Esophagus muscularis mucosa (tissue), 4 donors: ENCODE measurements around the gene IPO11. TPM values are rescaled to one million over a fixed set of nuclear protein-coding genes. Genes with fewer than 3 reads are reported as not detected.
"Not testable (repeated sequence)": the region's sequence is repeated elsewhere in the genome, so short reads cannot be mapped to it uniquely, and the experiment has no call there.

Source experiments
- DNase-seq: peaks from one replicate; pipeline ENCODE4 v3.0.0-alpha.2; 2017; ENCODE audit errors: extremely low spot score
- H3K27ac ChIP-seq, 4 donors: fragments of 200-600 bp; sonication (generic); replicated peaks in 1 of 4; 1 replicate in 3 of 4; 2 replicates in 1 of 4; pipeline ENCODE4 v1.5.1; 2016 to 2019; ENCODE audit warnings: mild to moderate bottlenecking in 1 of 4
- H3K27me3 ChIP-seq, 4 donors: fragments of 200-600 bp; sonication (generic); one replicate each; pipeline versions ENCODE4 v1.5.1 to v1.6.0; 2016 to 2019
- H3K36me3 ChIP-seq, 4 donors: fragments of 200-600 bp; sonication (generic); one replicate each; pipeline ENCODE4 v1.5.1; 2016 to 2019
- H3K4me1 ChIP-seq, 4 donors: fragments of 200-600 bp; sonication (generic); one replicate each; pipeline ENCODE4 v1.5.1; 2016 to 2019
- H3K4me3 ChIP-seq, 4 donors: fragments of 200-600 bp; sonication (generic); 1 replicate in 2 of 4; 2 replicates in 2 of 4; pipeline ENCODE4 v1.5.1; 2016 to 2019; ENCODE audit warnings: mild to moderate bottlenecking in 4 of 4, moderate library complexity in 1 of 4
- H3K9me3 ChIP-seq, 4 donors: fragments of 200-600 bp; sonication (generic); 1 replicate in 3 of 4; 2 replicates in 1 of 4; pipeline ENCODE4 v1.5.1; 2016 to 2019
- CTCF ChIP-seq, 3 experiments: fragments of 200-600 bp in 2 of 3; fragments of 450-650 bp in 1 of 3; sonication (generic) in 2 of 3; IDR thresholded peaks; one replicate each; pipeline ENCODE4 v1.5.1; 2017 to 2019; ENCODE audit warnings: antibody characterized with exemption in 3 of 3, mild to moderate bottlenecking in 2 of 3, moderate library complexity in 1 of 3
- EP300 ChIP-seq: sonication (generic); formaldehyde crosslinking; IDR thresholded peaks from one replicate; pipeline ENCODE4 v1.6.1; 2017; ENCODE audit warnings: antibody characterized with exemption
- POLR2A ChIP-seq: fragments of 450-650 bp; IDR thresholded peaks from one replicate; pipeline ENCODE4 v1.6.1; 2017; ENCODE audit warnings: antibody characterized with exemption, moderate library complexity, mild to moderate bottlenecking, low read depth
- POLR2AphosphoS5 ChIP-seq, 2 donors: sonication (generic); formaldehyde crosslinking; IDR thresholded peaks; one replicate each; pipeline ENCODE4 v1.6.1; 2017; ENCODE audit warnings: antibody characterized with exemption in 2 of 2
- WGBS: methylation state at CpG from one replicate; pipeline ENCODE4 v1.1.5; 2018; 5-methylcytosine and 5-hydroxymethylcytosine counted together
- intact Hi-C: fragments of 100-400 bp; cut with DNase I; formaldehyde crosslinking; loops from one replicate; pipeline ENCODE4 v1.15.1; 2023
- total RNA-seq, 4 donors: library from RNA; depleted of rRNA; stranded (reverse); fragments of >200 nt; gene quantifications; one replicate each; pipeline versions ENCODE4 v1.1.0 to v1.2.1, GENCODE V29; 2016

IPO11 gene
- total RNA-seq, 4 donors from 2014 or later, result 14.8 to 19.6 (median 18.3) TPM

GRCh38 chr5:62617943-62618342 lies 205.4 kb downstream of the IPO11 start:
- Histone ChIP-seq H3K9me3 (no peaks in the 10 kb centered on the region), H3K27ac (no peak overlapping the region), H3K4me1 (no peaks in the 10 kb centered on the region), H3K36me3 (peaks cover 0 to 9% (median 3%) of the 10 kb centered on the region in 4 donors), H3K27me3 (no peaks in the 10 kb centered on the region), H3K4me3 (no peak overlapping the region)
- TF ChIP-seq POLR2A (no peak), CTCF (IDR thresholded peaks at IDR 0.05) (no peak), EP300 (no peak), POLR2AphosphoS5 (IDR thresholded peaks at IDR 0.05) (no peak)
- intact Hi-C loops, result no loop called here
- DNase-seq, result no peak

GRCh38 chr5:62620761-62621160 lies 208.2 kb downstream of the IPO11 start:
- Histone ChIP-seq H3K27me3 (no peaks in the 10 kb centered on the region), H3K9me3 (no peaks in the 10 kb centered on the region), H3K36me3 (no peaks in the 10 kb centered on the region), H3K4me3 (no peak overlapping the region), H3K27ac (no peak overlapping the region), H3K4me1 (no peaks in the 10 kb centered on the region)
- no peak for TF ChIP-seq POLR2A
- no peak for TF ChIP-seq CTCF (IDR thresholded peaks at IDR 0.05)
- no peak for TF ChIP-seq EP300
- no peak for TF ChIP-seq POLR2AphosphoS5 (IDR thresholded peaks at IDR 0.05)
- intact Hi-C loops, result no loop called here
- WGBS, result 88% methylated on average over 5 of the region's 5 CpGs
- DNase-seq, result no peak

- WGBS, result 88% methylated on average over 6 of the region's 6 CpGs
- TF ChIP-seq CTCF (IDR thresholded peaks at IDR 0.05) (no peak), POLR2A (no peak), POLR2AphosphoS5 (IDR thresholded peaks at IDR 0.05) (no peak), EP300 (no peak)
- Histone ChIP-seq H3K36me3 (peaks cover 0 to 3% (median 0%) of the 10 kb centered on the region in 4 donors), H3K4me3 (no peak overlapping the region), H3K27me3 (no peaks in the 10 kb centered on the region), H3K9me3 (no peaks in the 10 kb centered on the region), H3K4me1 (no peaks in the 10 kb centered on the region), H3K27ac (no peak overlapping the region)
- intact Hi-C loops, result no loop called here
- no peak for DNase-seq
Observed at GRCh38 chr5:62621280-62621679, 208.7 kb downstream of the IPO11 start.

GRCh38 chr5:62623271-62623670 lies 210.7 kb downstream of the IPO11 start:
- intact Hi-C loops, result no loop called here

GRCh38 chr5:62624436-62624835 lies 211.9 kb downstream of the IPO11 start:
- peaks cover 0 to 33% (median 22%) of the 10 kb centered on the region in 4 donors for H3K36me3 ChIP-seq
- H3K9me3 ChIP-seq, intact Hi-C loops, H3K27ac ChIP-seq, H3K27me3 ChIP-seq, H3K4me3 ChIP-seq, H3K4me1 ChIP-seq, DNase-seq: not testable (repeated sequence)
- WGBS, result 96% methylated on average over 7 of the region's 7 CpGs

More at GRCh38 chr5:62623271-62623670, 210.7 kb downstream of the IPO11 start:
- no peak overlapping the region for H3K27ac ChIP-seq
- H3K9me3 ChIP-seq, result no peaks in the 10 kb centered on the region
- 94% methylated on average over 1 of the region's 1 CpG for WGBS
- H3K27me3 ChIP-seq, result no peaks in the 10 kb centered on the region
- H3K4me1 ChIP-seq, result no peaks in the 10 kb centered on the region
- peaks cover 0 to 21% (median 16%) of the 10 kb centered on the region in 4 donors for H3K36me3 ChIP-seq
- no peak overlapping the region for H3K4me3 ChIP-seq
- no peak for TF ChIP-seq CTCF (IDR thresholded peaks at IDR 0.05)
- no peak for TF ChIP-seq EP300
- TF ChIP-seq POLR2A, result no peak
- TF ChIP-seq POLR2AphosphoS5 (IDR thresholded peaks at IDR 0.05), result no peak
- no peak for DNase-seq
